Trophoblast cell (in vitro differentiated cells and primary cell): ENCODE results near the gene RNF114.

Experiments used
- DNase-seq, 2 donors: peaks; one replicate each; pipeline ENCODE4 v3.0.0-alpha.2; 2016
- H2AFZ ChIP-seq: 2 replicates; pipeline ENCODE4 v1.6.1; 2013; ENCODE audit warnings: low read length, moderate library complexity, mild to moderate bottlenecking; ENCODE audit not compliant: insufficient read depth, poor library complexity
- H2AK5ac ChIP-seq: 2 replicates; pipeline ENCODE4 v1.6.1; 2013; ENCODE audit warnings: mild to moderate bottlenecking, low read length
- H2BK120ac ChIP-seq: 2 replicates; pipeline ENCODE4 v1.6.1; 2013; ENCODE audit warnings: low read length, mild to moderate bottlenecking, moderate library complexity; ENCODE audit not compliant: insufficient read depth, poor library complexity
- H2BK12ac ChIP-seq: 2 replicates; pipeline ENCODE4 v1.6.1; 2013; ENCODE audit warnings: mild to moderate bottlenecking, low read length, moderate library complexity
- H2BK5ac ChIP-seq: 2 replicates; pipeline ENCODE4 v1.6.1; 2013; ENCODE audit warnings: low read length, low read depth, moderate library complexity, mild to moderate bottlenecking; ENCODE audit not compliant: poor library complexity
- H3K14ac ChIP-seq: 2 replicates; pipeline ENCODE4 v1.6.1; 2013; ENCODE audit warnings: mild to moderate bottlenecking, low read length
- H3K18ac ChIP-seq: 2 replicates; pipeline ENCODE4 v1.6.1; 2013; ENCODE audit warnings: mild to moderate bottlenecking, low read length
- H3K23ac ChIP-seq: 2 replicates; pipeline ENCODE4 v1.6.1; 2013; ENCODE audit warnings: low read length
- H3K27ac ChIP-seq: 2 replicates; pipeline ENCODE4 v1.5.1; 2013; ENCODE audit warnings: low read depth, mild to moderate bottlenecking, inconsistent platforms, low read length, moderate library complexity
- H3K27me3 ChIP-seq: 2 replicates; pipeline ENCODE4 v1.6.1; 2013; ENCODE audit warnings: inconsistent platforms, mild to moderate bottlenecking, low read length, moderate library complexity; ENCODE audit not compliant: insufficient read depth
- H3K36me3 ChIP-seq, 2 experiments: 1 replicate in 1 of 2; 2 replicates in 1 of 2; pipeline ENCODE4 v1.6.1; 2013; ENCODE audit warnings: low read length in 2 of 2, mild to moderate bottlenecking in 2 of 2, moderate library complexity in 1 of 2; ENCODE audit not compliant: insufficient read depth in 2 of 2, control insufficient read depth in 1 of 2
- H3K4ac ChIP-seq: 2 replicates; pipeline ENCODE4 v1.6.1; 2013; ENCODE audit warnings: low read depth, mild to moderate bottlenecking, low read length, moderate library complexity
- H3K4me1 ChIP-seq, 2 experiments: 1 replicate in 1 of 2; 2 replicates in 1 of 2; pipeline ENCODE4 v1.6.1; 2013; ENCODE audit warnings: low read length in 2 of 2, mild to moderate bottlenecking in 2 of 2, moderate library complexity in 1 of 2; ENCODE audit not compliant: insufficient read depth in 2 of 2, control insufficient read depth in 1 of 2
- H3K4me2 ChIP-seq: 2 replicates; pipeline ENCODE4 v1.6.1; 2013; ENCODE audit warnings: inconsistent platforms, mild to moderate bottlenecking, low read length, moderate library complexity
- H3K4me3 ChIP-seq: 2 replicates; pipeline ENCODE4 v1.5.1; 2013; ENCODE audit warnings: mild to moderate bottlenecking, low read depth, low read length, inconsistent platforms
- H3K79me1 ChIP-seq: one replicate; pipeline ENCODE4 v1.6.1; 2013; ENCODE audit warnings: low read length
- H3K79me2 ChIP-seq: 2 replicates; pipeline ENCODE4 v1.6.1; 2013; ENCODE audit warnings: low read length, mild to moderate bottlenecking; ENCODE audit not compliant: control insufficient read depth, insufficient read depth, poor library complexity
- H3K9ac ChIP-seq: 2 replicates; pipeline ENCODE4 v1.6.1; 2013; ENCODE audit warnings: mild to moderate bottlenecking, low read length
- H3K9me3 ChIP-seq: 2 replicates; pipeline ENCODE4 v1.6.1; 2013; ENCODE audit warnings: low read depth, mild to moderate bottlenecking, control low read depth, inconsistent platforms, low read length; ENCODE audit not compliant: insufficient read depth
- H4K12ac ChIP-seq: 2 replicates; pipeline ENCODE4 v1.6.1; 2013; ENCODE audit warnings: low read depth, mild to moderate bottlenecking, low read length, moderate library complexity
- H4K8ac ChIP-seq: 2 replicates; pipeline ENCODE4 v1.6.1; 2013; ENCODE audit warnings: low read depth, mild to moderate bottlenecking, low read length, moderate library complexity
- H4K91ac ChIP-seq: one replicate; pipeline ENCODE4 v1.6.1; 2013; ENCODE audit warnings: low read depth, mild to moderate bottlenecking, low read length, moderate library complexity
- WGBS: extraction: QIAGEN DNeasy Blood & Tissue Kit; methylation state at CpG from one replicate; pipeline ENCODE4 v1.1.7; 2013; ENCODE audit warnings: missing lambda C conversion rate; ENCODE audit not compliant: insufficient read length, insufficient coverage; ENCODE audit errors: extremely low coverage; 5-methylcytosine and 5-hydroxymethylcytosine counted together

Gene RNF114

GRCh38 chr20:49945701-49946477, 9.7 kb downstream of the RNF114 start:
- no peak overlapping the region for H3K14ac ChIP-seq
- no CpG with 5 or more reads among the region's 10 CpGs for WGBS

GRCh38 chr20:49948178-49948577, 12.0 kb downstream of the RNF114 start:
- no peak overlapping the region for H2BK5ac ChIP-seq

More at GRCh38 chr20:49945701-49946477, 9.7 kb downstream of the RNF114 start:
- no peaks in the 10 kb centered on the region for H3K79me1 ChIP-seq
- no peak overlapping the region for H3K4ac ChIP-seq
- no peak overlapping the region for H2AK5ac ChIP-seq
- no peaks in the 10 kb centered on the region for H3K9me3 ChIP-seq
- H4K8ac ChIP-seq: no peak overlapping the region
- H3K79me2 ChIP-seq: no peaks in the 10 kb centered on the region
- no peak overlapping the region for H2AFZ ChIP-seq
- no peaks in the 10 kb centered on the region for H3K4me1 ChIP-seq
- no peak overlapping the region for H3K4me3 ChIP-seq
- H2BK5ac ChIP-seq: no peak overlapping the region
- no peak overlapping the region for H4K91ac ChIP-seq
- H3K36me3 ChIP-seq: peaks cover 41 to 64% of the 10 kb centered on the region in 2 experiments
- no peak overlapping the region for H3K9ac ChIP-seq
- H3K27ac ChIP-seq: no peak overlapping the region
- H3K27me3 ChIP-seq: no peaks in the 10 kb centered on the region
- no peak for DNase-seq
- no peak overlapping the region for H4K12ac ChIP-seq
- no peak overlapping the region for H3K23ac ChIP-seq
- H2BK120ac ChIP-seq: no peak overlapping the region
- no peak overlapping the region for H3K4me2 ChIP-seq
- H3K18ac ChIP-seq: no peak overlapping the region
- H2BK12ac ChIP-seq: no peak overlapping the region

GRCh38 chr20:49948809-49949507, 12.8 kb downstream of the RNF114 start:
- Histone ChIP-seq H3K4me1 (no peaks in the 10 kb centered on the region), H2BK120ac (no peak overlapping the region), H4K91ac (no peak overlapping the region), H3K14ac (no peak overlapping the region), H3K9ac (no peak overlapping the region), H2BK5ac (no peak overlapping the region), H4K12ac (no peak overlapping the region), H3K36me3 (peaks cover 45 to 66% of the 10 kb centered on the region in 2 experiments), H3K79me2 (no peaks in the 10 kb centered on the region), H3K9me3 (no peaks in the 10 kb centered on the region), H2AK5ac (no peak overlapping the region), H3K27me3 (no peaks in the 10 kb centered on the region), H3K18ac (no peak overlapping the region), H3K4ac (no peak overlapping the region), H4K8ac (no peak overlapping the region), H3K79me1 (no peaks in the 10 kb centered on the region), H3K23ac (no peak overlapping the region), H2AFZ (no peak overlapping the region), H3K27ac (no peak overlapping the region), H3K4me3 (no peak overlapping the region), H2BK12ac (no peak overlapping the region), H3K4me2 (no peak overlapping the region)
- DNase-seq: no peak
- no CpG with 5 or more reads among the region's 11 CpGs for WGBS

More at GRCh38 chr20:49948178-49948577, 12.0 kb downstream of the RNF114 start:
- Histone ChIP-seq H4K91ac (no peak overlapping the region), H3K4me2 (no peak overlapping the region), H2AFZ (no peak overlapping the region), H3K4me1 (no peaks in the 10 kb centered on the region), H3K36me3 (peaks cover 42 to 62% of the 10 kb centered on the region in 2 experiments), H3K79me2 (no peaks in the 10 kb centered on the region), H3K18ac (no peak overlapping the region), H3K14ac (no peak overlapping the region), H4K8ac (no peak overlapping the region), H2BK120ac (no peak overlapping the region), H3K4me3 (no peak overlapping the region), H3K23ac (no peak overlapping the region), H3K27ac (no peak overlapping the region), H3K79me1 (no peaks in the 10 kb centered on the region), H3K9me3 (no peaks in the 10 kb centered on the region), H3K27me3 (no peaks in the 10 kb centered on the region), H3K9ac (no peak overlapping the region), H4K12ac (no peak overlapping the region), H2BK12ac (no peak overlapping the region), H3K4ac (no peak overlapping the region), H2AK5ac (no peak overlapping the region)
- DNase-seq: no peak
- no CpG with 5 or more reads among the region's 3 CpGs for WGBS

GRCh38 chr20:49951151-49951550, 15.0 kb downstream of the RNF114 start:
- H2BK5ac ChIP-seq: no peak overlapping the region
- H2BK120ac ChIP-seq: no peak overlapping the region
- no peak overlapping the region for H3K4me3 ChIP-seq
- H3K23ac ChIP-seq: no peak overlapping the region
- H3K4me2 ChIP-seq: no peak overlapping the region
- H3K4ac ChIP-seq: no peak overlapping the region
- no peaks in the 10 kb centered on the region for H3K9me3 ChIP-seq
- H2AFZ ChIP-seq: no peak overlapping the region
- no peak overlapping the region for H2BK12ac ChIP-seq
- no peak overlapping the region for H3K18ac ChIP-seq
- H3K79me2 ChIP-seq: no peaks in the 10 kb centered on the region
- H3K27me3 ChIP-seq: no peaks in the 10 kb centered on the region
- no peak overlapping the region for H4K12ac ChIP-seq
- peaks cover 49 to 66% of the 10 kb centered on the region in 2 experiments for H3K36me3 ChIP-seq
- no peaks in the 10 kb centered on the region for H3K79me1 ChIP-seq
- no peak overlapping the region for H3K14ac ChIP-seq
- H2AK5ac ChIP-seq: no peak overlapping the region
- DNase-seq: peak in 1 of 2 donors; percentile 28
- no peak overlapping the region for H3K27ac ChIP-seq
- H3K9ac ChIP-seq: no peak overlapping the region
- no peak overlapping the region for H4K91ac ChIP-seq
- no CpG with 5 or more reads among the region's 4 CpGs for WGBS
- no peak overlapping the region for H4K8ac ChIP-seq
- H3K4me1 ChIP-seq: no peaks in the 10 kb centered on the region
